Diencephalon (tissue), 1 donor: Measurements from ENCODE around the gene BCL7B. TPM values are rescaled to one million over a fixed set of nuclear protein-coding genes. Genes with fewer than 3 reads are reported as not detected.

ENCODE experiments used
- small RNA-seq: library from RNA; depleted of rRNA; stranded (forward); fragments of <200 nt; gene quantifications from one replicate; pipeline ENCODE3, GENCODE V24; 2014
- total RNA-seq: library from RNA; depleted of rRNA; stranded (reverse); fragments of >200 nt; gene quantifications from one replicate; pipeline ENCODE4 v1.2.3, GENCODE V29; 2014

Gene BCL7B
- total RNA-seq = 11.1 TPM

DNA sequence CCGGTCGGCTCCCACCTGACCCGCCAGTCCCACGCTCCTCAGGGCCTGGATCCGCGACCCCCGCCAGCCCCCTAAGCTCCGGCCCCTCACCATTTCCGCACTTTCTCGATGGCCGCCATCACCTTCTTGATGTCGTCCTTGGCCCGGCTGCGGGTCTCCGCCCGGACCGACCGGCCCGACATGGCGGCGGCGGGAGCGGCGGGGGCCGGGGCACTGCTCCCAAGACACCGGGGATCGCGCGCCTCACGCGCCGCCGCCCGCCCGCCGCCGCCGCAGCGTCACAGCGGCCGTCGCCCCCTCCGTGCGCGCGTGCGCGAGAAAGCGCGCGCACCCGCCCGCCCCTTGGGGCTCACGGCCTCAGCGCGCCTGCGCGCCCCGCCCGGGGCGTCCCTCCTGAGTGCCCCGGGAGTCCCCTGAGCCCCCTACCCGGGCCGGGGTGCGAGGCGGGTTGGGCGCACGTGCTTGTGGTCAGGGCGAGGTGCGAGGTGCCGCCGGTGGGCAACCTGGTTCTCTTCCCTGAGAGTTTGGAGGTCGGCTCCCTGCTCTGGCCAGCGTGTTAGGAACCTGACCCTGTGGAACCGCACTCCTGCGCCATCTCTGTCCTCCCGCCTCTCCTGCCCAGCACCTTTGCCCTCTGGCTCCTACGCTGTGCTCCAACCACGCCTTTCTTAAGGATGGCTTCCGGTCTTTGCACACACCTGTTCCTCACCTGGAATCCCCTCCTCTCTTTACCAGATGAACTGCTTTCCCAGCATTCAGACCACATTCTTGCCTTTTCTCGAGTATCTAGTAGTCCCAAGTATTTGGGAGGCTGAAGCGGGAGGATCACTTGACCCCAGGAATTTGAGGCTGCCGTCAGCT, at the start of gene BCL7B:
Gene BCL7B (minus strand): TSS at position 294 of the 861 bp plus-strand sequence. CDS start 112 bp downstream, at position 182.

DNA sequence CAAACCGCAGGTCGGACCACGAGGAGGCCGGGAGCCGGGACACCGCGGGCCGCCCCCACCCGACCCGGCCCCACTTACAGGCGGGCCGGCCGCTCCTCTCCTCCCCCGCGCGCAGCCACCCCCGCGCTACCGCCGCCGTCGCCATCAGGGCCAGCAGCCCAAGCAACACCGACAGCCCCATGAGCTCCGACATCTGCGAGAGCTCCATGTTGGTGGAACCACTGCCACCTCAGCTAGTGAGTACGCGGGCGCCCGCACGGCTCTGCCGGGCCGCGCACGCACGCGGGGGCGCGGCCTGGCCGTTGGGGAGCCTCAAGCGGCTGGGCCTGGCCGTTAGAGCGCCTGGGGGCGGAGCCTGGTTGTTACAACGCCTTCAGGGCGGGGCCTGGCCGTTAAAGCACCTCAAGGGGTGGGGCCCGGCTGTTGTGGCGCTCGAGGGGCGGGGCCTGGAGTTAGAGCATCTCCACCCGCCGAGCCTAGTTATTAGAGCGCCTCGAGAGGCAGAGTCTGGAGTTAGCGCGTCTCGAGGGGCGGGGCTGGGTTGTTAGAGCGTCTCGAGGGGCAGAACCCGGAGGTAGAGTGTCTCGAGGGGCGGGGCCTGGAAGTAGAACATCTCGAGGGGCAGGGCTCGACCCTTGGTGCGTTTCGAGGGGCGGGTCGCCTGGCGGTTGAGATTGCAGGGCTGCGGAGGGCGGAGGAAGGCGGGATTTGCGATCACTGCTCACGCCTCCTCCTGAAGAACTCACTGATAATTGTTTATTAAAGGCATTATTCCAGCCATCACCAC, 21.0 kb upstream of the BCL7B start, which contains the start of gene TBL2:
Gene TBL2 (minus strand): TSS at position 238 of the 787 bp plus-strand sequence. CDS start 30 bp downstream, at position 208.

DNA sequence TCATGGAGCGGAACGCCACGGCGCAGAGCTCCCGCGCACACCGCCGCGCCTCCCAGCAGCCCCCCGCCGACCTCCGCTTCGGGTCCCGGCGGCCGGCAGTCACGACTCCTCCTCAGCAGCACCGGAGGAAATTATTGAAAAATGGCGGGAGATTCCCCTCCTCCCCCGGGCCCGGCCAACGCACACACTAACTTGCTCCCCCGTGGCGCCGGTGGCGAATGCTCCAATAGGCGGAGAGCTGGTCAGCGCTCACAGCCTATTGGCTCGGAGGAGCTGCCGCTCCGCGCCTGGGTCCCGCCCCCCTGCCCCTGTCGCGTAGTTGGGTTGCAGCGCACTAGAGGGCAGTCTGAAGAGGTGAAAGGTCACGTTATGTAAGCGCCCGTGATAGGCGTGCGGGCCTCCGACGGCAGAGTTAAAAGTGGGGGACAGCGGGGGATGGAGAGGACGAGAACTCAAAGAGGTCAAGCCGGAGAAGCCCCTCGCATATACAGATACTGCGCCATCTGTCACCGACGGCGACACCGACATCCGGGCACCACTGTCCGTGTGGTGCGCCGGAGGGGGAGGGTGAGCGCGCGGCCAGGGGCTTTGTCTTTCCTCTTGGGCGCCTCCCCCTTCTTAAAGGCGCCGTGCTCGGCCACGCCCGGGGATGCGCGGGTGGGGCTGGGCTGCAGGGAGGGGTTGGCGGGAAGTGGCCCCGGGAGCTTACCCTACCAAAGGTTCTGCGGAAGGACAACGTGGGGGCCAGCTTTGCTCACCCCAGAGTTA, 35.2 kb downstream of the BCL7B start, which contains the start of gene BAZ1B:
Gene BAZ1B (minus strand): TSS at position 189 of the 768 bp plus-strand sequence. CDS start 360 bp downstream, outside the sequence.

Small RNAs within 50 kb of the gene (small RNA-seq; reads per million reads assigned to genes)
- not detected for gene RNU6-1198P

Other genes with a start within 250 kb of the BCL7B start
- gene NSUN5, start 248.9 kb downstream of the BCL7B start, total RNA-seq = 18.2 TPM
- gene TRIM50, start 229.6 kb downstream of the BCL7B start, total RNA-seq = not detected
- gene FKBP6, start 229.5 kb downstream of the BCL7B start, total RNA-seq = not detected
- 5.1 TPM for gene FZD9, start 123.9 kb downstream of the BCL7B start, total RNA-seq
- 52.1 TPM for gene BAZ1B, start 35.4 kb downstream of the BCL7B start, total RNA-seq
- 40.6 TPM for gene TBL2, start 20.9 kb upstream of the BCL7B start, total RNA-seq
- gene MLXIPL, start 66.8 kb upstream of the BCL7B start, total RNA-seq = 0.69 TPM
- 24.0 TPM for gene VPS37D, start 110.1 kb upstream of the BCL7B start, total RNA-seq
- gene DNAJC30, start 125.8 kb upstream of the BCL7B start, total RNA-seq = 3.5 TPM
- 36.7 TPM for gene BUD23, start 125.9 kb upstream of the BCL7B start, total RNA-seq
- gene STX1A, start 162.0 kb upstream of the BCL7B start, total RNA-seq = 68.0 TPM
- gene ABHD11, start 181.1 kb upstream of the BCL7B start, total RNA-seq = 11.5 TPM
- gene CLDN3, start 212.6 kb upstream of the BCL7B start, total RNA-seq = 0.69 TPM